SK-N-MC (cell line): ENCODE data around the gene INF2.
"Not testable (repeated sequence)": the region's sequence is repeated elsewhere in the genome, so short reads cannot be mapped to it uniquely, and the experiment has no call there.

Source experiments
- EZH2 ChIP-seq: fragments of 200-600 bp; sonication (generic); IDR thresholded peaks from one replicate; pipeline ENCODE4 v1.6.1; 2017; ENCODE audit warnings: antibody characterized with exemption
- POLR2AphosphoS5 ChIP-seq: IDR thresholded peaks from 2 replicates; pipeline ENCODE4 v1.6.1; 2012; ENCODE audit warnings: mild to moderate bottlenecking, low read depth, low read length, borderline replicate concordance

GRCh38 chr14:104662472-104662871 is 26.9 kb upstream of the INF2 start:
- TF ChIP-seq EZH2, POLR2AphosphoS5: not testable (repeated sequence)
